Activated CD4-positive, alpha-beta T cell treated with anti-CD3 and anti-CD28 coated beads for 36 hours (primary cell): Measurements from ENCODE around the gene KIF6. TPM values are rescaled to one million over a fixed set of nuclear protein-coding genes. Genes with fewer than 3 reads are reported as not detected.
A peak's percentile ranks its signal among the peaks of the same experiment; 100 is the strongest.

ENCODE experiments used
- ATAC-seq: fragments of 200-7000 bp; cut with Tn5 transposase; one replicate; pipeline ENCODE4 v1.10.0; 2021; ENCODE audit warnings: mild to moderate bottlenecking, moderate library complexity
- CTCF ChIA-PET: fragments of 350-600 bp; sonication (Branson Sonifier 250); formaldehyde crosslinking; loops from one replicate; lab custom pipeline; 2021; ENCODE audit warnings: antibody characterized with exemption; lab: Charles Lee
- POLR2A ChIA-PET: fragments of 350-600 bp; sonication (Branson Sonifier 250); formaldehyde crosslinking; loops from one replicate; lab custom pipeline; 2021; ENCODE audit warnings: antibody characterized with exemption, inconsistent platforms; lab: Charles Lee
- DNase-seq: peaks from one replicate; pipeline ENCODE4 v3.0.0-alpha.2; 2020
- H3K27ac Mint-ChIP-seq: one replicate; pipeline ENCODE4 v1.8.0; 2021; ENCODE audit warnings: mixed read lengths
- H3K27me3 Mint-ChIP-seq: one replicate; pipeline ENCODE4 v1.8.0; 2021; ENCODE audit warnings: mixed read lengths
- H3K36me3 Mint-ChIP-seq: one replicate; pipeline ENCODE4 v1.8.0; 2021; ENCODE audit warnings: low read depth, mixed read lengths
- H3K4me1 Mint-ChIP-seq: one replicate; pipeline ENCODE4 v1.8.0; 2021; ENCODE audit warnings: mixed read lengths
- H3K4me3 Mint-ChIP-seq: one replicate; pipeline ENCODE4 v1.8.0; 2021; ENCODE audit warnings: mild to moderate bottlenecking, moderate library complexity, mixed read lengths
- H3K9me3 Mint-ChIP-seq: one replicate; pipeline ENCODE4 v1.8.0; 2021; ENCODE audit warnings: low read depth, mixed read lengths
- intact Hi-C, 2 experiments: fragments of 100-400 bp; cut with DNase I in 1 of 2; cut with micrococcal nuclease in 1 of 2; formaldehyde crosslinking; loops; one replicate each; pipeline versions ENCODE4 v1.14.2 to v1.15.1; 2022 to 2024; cut with DNase I, micrococcal nuclease
- total RNA-seq, 2 experiments: library from RNA; stranded (reverse); gene quantifications; one replicate each; pipeline ENCODE4 v1.2.3, GENCODE V29; 2021

The KIF6 gene
- total RNA-seq, 2 experiments from 2014 or later = 0.43 to 0.49 TPM

DNA sequence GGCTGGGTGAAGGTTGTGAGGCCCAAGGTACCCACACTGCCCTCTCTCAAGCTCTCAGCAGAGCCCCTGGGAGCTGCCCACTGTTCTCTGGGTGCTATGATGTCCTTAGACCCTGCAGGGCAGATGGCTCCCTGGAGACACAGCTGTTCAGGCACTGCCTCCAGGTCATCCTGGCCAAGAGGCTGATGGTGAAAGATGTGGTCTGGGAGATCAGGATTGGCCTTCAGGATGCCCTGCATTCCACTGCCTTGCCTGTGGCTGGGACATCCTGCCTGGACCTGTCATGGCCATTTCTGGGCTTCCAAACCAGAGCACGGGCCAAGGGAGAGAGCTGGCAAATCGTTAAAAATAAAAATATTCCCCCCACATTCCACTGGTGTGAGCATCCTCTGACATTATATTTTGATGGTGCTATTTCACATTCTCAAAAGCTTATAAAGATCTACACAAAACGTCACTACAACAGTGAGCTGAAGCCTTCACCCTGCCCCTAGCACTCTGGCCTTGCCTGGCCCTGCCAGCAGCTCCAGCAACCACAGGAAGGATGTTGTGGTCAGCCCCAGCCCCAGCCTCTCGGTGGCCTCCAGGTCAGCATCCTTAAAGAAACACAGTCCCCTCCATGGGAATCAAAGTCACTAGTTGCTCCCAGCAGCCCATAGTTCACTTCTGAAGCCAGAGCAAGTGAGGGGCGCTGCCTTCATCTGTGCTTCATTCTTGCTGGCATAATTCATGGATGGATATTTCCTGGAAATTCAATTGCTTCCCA, 389.2 kb downstream of the KIF6 start:
- peaks cover 15% of the 10 kb centered on the region for H3K27me3 Mint-ChIP-seq
- H3K4me1 Mint-ChIP-seq = peaks cover 9% of the 10 kb centered on the region
- DNase-seq = peak; percentile 15
- POLR2A ChIA-PET = no interaction called here
- no peak overlapping the region for H3K27ac Mint-ChIP-seq
- H3K9me3 Mint-ChIP-seq = no peaks in the 10 kb centered on the region
- intact Hi-C loops = no loop called here
- ATAC-seq = no peak
- no peaks in the 10 kb centered on the region for H3K36me3 Mint-ChIP-seq
- H3K4me3 Mint-ChIP-seq = no peak overlapping the region
- CTCF ChIA-PET = interaction anchor here (0.8 kb wide), 2 partner anchors 11 to 716 kb away, joined by 3 read pairs; no protein-coding TSS in a partner anchor

DNA sequence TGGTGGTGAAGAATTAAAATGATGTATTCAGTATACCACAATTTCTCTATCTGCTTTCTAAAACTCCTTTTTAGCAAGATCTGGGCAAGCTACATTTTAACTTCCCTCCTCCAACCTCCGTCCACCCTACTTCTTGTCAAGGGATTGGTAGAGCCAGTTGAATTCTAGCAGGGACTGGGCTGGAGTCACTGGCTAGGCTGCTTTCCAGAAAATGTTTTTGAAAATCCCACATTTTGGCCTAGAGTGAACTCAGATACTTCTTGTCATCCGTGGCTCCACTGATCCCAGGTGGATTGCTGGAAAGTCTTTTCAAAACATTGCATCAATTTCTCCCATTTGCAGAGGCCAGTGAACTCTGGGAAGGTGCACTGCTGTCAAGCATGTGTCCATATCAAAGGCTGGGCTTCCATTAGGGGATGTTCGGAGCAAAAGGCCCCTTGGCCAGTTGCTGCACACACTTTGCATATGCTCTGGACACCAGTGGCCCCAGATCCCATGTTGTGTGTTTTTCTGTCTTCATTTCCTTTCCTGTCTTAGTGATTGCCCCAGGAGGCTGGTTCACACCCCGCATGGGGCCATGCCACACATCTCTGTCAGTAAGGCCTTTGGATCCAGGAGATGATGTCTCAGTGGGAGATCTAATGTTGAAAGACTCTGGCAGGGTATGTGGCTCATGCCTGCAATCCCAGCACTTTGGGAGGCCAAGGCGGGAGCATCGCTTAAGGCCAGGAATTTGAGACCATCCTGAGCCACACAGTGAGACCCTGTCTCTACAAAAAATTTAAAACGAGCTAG, 391.4 kb downstream of the KIF6 start:
- H3K36me3 Mint-ChIP-seq = no peaks in the 10 kb centered on the region
- intact Hi-C loops = no loop called here
- CTCF ChIA-PET = interaction anchor here (1.2 kb wide), 1 partner anchor 13 kb away, joined by 3 read pairs; no protein-coding TSS in a partner anchor

DNA sequence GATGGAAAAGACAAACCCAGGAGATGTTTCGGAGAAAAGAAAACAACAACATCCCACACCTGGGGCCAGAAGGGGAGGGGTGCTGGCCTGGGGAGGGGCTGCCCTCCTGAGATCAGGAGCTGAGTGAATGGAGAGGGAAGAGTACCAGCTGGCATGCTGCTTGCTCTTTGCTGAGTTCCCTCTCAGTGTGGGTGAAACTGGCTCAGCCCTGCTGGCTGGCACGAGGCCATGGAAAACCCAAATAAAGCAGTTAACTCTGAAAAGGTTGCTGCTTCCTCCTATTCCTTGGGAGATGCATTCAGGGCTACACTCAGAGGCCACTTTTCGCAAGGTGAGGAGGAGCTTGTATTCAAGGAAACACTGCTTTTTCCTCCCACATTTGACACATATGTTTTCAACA, 394.7 kb downstream of the KIF6 start:
- ChIA-PET CTCF (interaction anchor here (0.6 kb wide), 1 partner anchor 54 kb away, joined by 3 read pairs; no protein-coding TSS in a partner anchor), POLR2A (interaction anchor here (0.6 kb wide), 1 partner anchor 545 kb away, joined by 3 read pairs; no protein-coding TSS in a partner anchor)
- peaks cover 7% of the 10 kb centered on the region for H3K27me3 Mint-ChIP-seq
- no peak overlapping the region for H3K27ac Mint-ChIP-seq
- H3K4me3 Mint-ChIP-seq = no peak overlapping the region
- no peaks in the 10 kb centered on the region for H3K36me3 Mint-ChIP-seq
- no peaks in the 10 kb centered on the region for H3K4me1 Mint-ChIP-seq
- DNase-seq = no peak
- H3K9me3 Mint-ChIP-seq = no peaks in the 10 kb centered on the region
- intact Hi-C loops = no loop called here
- no peak for ATAC-seq

More for the DNA sequence above, 391.4 kb downstream of the KIF6 start:
- Mint-ChIP-seq H3K4me3 (no peak overlapping the region), H3K9me3 (no peaks in the 10 kb centered on the region), H3K4me1 (peaks cover 9% of the 10 kb centered on the region), H3K27ac (no peak overlapping the region), H3K27me3 (peaks cover 16% of the 10 kb centered on the region)
- no peak for ATAC-seq
- POLR2A ChIA-PET = no interaction called here
- no peak for DNase-seq

DNA sequence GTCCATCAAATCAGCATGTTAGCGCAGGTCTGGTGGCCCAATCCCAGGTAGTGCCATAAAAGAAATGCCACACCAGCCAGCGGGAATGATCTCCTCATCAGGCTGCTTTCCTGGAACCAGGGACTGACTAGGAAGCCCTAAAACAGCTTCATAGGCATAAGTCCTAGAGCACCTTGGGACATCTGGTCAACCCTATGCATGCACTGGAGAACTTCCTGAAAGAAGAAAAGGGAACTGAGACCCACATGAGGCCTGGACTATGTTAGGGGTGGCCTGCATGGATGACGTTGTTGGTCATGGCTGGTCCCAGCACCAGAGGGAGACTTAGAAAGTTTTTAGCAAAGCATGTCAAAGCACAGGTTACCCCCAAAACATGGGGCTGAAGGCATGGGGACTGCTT, 395.2 kb downstream of the KIF6 start:
- CTCF ChIA-PET = interaction anchor here (0.6 kb wide), 1 partner anchor 372 kb away, joined by 3 read pairs; no protein-coding TSS in a partner anchor
- H3K27ac Mint-ChIP-seq = no peak overlapping the region
- H3K4me3 Mint-ChIP-seq = no peak overlapping the region
- intact Hi-C loops = no loop called here
- H3K4me1 Mint-ChIP-seq = no peaks in the 10 kb centered on the region
- no peaks in the 10 kb centered on the region for H3K36me3 Mint-ChIP-seq
- H3K9me3 Mint-ChIP-seq = no peaks in the 10 kb centered on the region
- ATAC-seq (no peak), DNase-seq (no peak)
- POLR2A ChIA-PET = no interaction called here
- H3K27me3 Mint-ChIP-seq = peaks cover 7% of the 10 kb centered on the region

DNA sequence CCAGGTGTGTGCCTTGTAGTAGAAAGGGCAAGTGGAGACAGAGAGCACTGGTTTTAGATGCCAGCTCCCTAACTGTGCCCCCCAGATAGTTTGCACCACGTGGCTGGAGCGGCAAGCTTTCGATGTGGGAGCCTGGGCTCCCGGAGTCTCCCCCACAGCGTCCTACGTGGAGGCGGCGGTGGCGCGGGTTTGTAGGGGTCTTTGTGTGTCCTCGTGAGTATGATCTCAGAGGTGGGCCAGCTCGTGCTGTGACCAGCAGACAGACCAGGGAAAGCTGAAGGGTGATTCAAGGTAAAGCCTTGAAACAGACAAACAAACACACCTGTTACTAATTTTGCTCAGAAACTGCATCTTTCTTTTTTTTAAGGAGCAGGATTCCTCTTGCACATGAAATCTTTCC, 397.1 kb downstream of the KIF6 start:
- ATAC-seq (no peak), DNase-seq (no peak)
- no peaks in the 10 kb centered on the region for H3K4me1 Mint-ChIP-seq
- no peak overlapping the region for H3K4me3 Mint-ChIP-seq
- CTCF ChIA-PET = interaction anchor here (1.1 kb wide), 1 partner anchor 23 kb away, joined by 3 read pairs; no protein-coding TSS in a partner anchor
- no peaks in the 10 kb centered on the region for H3K36me3 Mint-ChIP-seq
- POLR2A ChIA-PET = no interaction called here
- H3K9me3 Mint-ChIP-seq = no peaks in the 10 kb centered on the region
- H3K27me3 Mint-ChIP-seq = peaks cover 7% of the 10 kb centered on the region
- H3K27ac Mint-ChIP-seq = no peak overlapping the region
- intact Hi-C loops = no loop called here

DNA sequence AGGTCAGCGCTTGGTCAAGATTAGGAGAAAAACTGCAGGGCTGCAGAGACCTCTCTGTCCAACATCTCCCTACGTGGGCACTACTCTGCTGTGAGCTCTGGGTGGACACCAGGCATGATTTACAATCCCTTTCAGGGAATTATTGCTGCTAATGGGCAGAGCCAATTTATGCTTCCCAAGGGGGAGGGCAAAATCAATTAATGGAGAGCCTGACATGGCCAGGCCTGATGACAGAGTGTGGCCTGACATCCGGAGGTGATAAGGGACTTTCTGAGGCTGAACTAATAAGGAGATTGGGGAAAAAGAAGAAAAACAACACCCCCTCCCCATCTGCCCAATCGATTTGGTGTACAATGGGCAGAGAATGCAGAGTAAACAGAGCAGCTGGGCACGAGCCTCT, 397.7 kb downstream of the KIF6 start:
- POLR2A ChIA-PET = no interaction called here
- no peak overlapping the region for H3K4me3 Mint-ChIP-seq

DNA sequence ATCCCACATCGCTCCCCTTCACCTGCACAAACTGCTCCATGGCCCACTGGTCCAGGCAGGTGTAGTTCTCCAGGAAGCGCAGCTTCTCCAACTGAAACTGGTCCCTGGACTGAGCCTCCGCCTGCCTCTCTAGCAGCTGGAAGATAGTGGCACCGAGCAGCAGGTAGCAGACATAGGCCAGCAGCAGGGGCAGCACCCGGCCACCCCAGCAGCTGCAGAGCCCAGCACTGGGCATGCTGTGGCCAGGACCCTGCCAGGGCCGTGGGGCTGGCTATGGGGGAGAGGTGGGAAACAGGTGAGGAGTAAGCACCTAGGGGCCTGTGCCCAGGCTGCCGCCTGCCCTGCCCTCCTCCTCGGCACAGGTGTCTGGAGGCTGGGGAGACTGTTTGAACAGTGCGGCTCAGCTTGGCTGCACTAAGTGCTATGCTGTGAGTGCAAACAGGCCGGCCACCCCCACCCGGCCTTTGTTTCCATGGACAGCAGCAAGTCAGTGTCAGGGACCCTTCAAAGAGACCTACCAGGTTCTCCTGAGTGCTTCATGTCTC, 402.8 kb downstream of the KIF6 start, which contains the start of gene KCNK16:
TSS of gene KCNK16 (minus strand) at position 397 of the 545 bp plus-strand sequence. CDS start at position 235, 162 bp downstream.
- Mint-ChIP-seq H3K27ac (no peak within 1 kb of the TSS), H3K9me3 (no peaks in the 10 kb centered on the region), H3K4me1 (no peaks in the 10 kb centered on the region), H3K4me3 (no peak within 1 kb of the TSS), H3K27me3 (peaks cover 3% of the 10 kb centered on the region), H3K36me3 (no peaks in the 10 kb centered on the region)
- ChIA-PET CTCF (interaction anchor here (0.6 to 1.0 kb wide), 2 partner anchors 19 to 169 kb away, joined by 3 read pairs; no protein-coding TSS in a partner anchor), POLR2A (interaction anchor here (0.6 kb wide), 1 partner anchor 1105 kb away, joined by 4 read pairs; no protein-coding TSS in a partner anchor)
- DNase-seq (no peak), ATAC-seq (no peak)
- intact Hi-C loops = no loop called here

More for the DNA sequence above, 397.7 kb downstream of the KIF6 start:
- no peaks in the 10 kb centered on the region for H3K4me1 Mint-ChIP-seq
- CTCF ChIA-PET = interaction anchor here (0.6 to 1.1 kb wide), 2 partner anchors 23 to 455 kb away, joined by 3 read pairs; no protein-coding TSS in a partner anchor
- no peaks in the 10 kb centered on the region for H3K36me3 Mint-ChIP-seq
- intact Hi-C loops = no loop called here
- no peak for ATAC-seq
- no peaks in the 10 kb centered on the region for H3K9me3 Mint-ChIP-seq
- H3K27ac Mint-ChIP-seq = no peak overlapping the region
- H3K27me3 Mint-ChIP-seq = peaks cover 7% of the 10 kb centered on the region
- DNase-seq = no peak

DNA sequence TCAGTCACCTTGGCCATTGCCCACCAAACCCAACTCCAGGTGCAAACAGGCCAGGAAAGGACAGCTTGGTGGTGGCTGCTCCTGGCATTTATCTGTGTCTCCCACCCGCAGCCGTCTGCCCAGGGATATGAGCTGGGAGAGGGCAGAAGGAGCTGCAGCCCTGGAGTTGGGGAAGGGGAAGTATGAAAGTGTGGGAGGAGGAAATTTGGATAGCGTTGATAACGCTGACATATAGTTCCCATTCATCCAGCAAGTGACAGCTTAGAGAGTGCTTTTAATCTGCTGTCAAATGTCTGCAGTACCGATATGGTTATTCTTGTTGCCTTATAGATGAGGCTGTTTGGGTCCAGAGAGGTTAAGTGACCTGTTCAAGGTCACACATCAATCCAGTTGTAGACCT, 403.4 kb downstream of the KIF6 start:
- DNase-seq (no peak), ATAC-seq (no peak)
- Mint-ChIP-seq H3K9me3 (no peaks in the 10 kb centered on the region), H3K27ac (no peak overlapping the region), H3K36me3 (no peaks in the 10 kb centered on the region), H3K27me3 (peaks cover 7% of the 10 kb centered on the region), H3K4me1 (no peaks in the 10 kb centered on the region), H3K4me3 (no peak overlapping the region)
- POLR2A ChIA-PET = interaction anchor here (0.6 kb wide), 1 partner anchor 1105 kb away, joined by 4 read pairs; no protein-coding TSS in a partner anchor
- CTCF ChIA-PET = interaction anchor here (0.6 to 1.0 kb wide), 3 partner anchors 18 to 1717 kb away, joined by 3 read pairs; no protein-coding TSS in a partner anchor
- intact Hi-C loops = no loop called here

DNA sequence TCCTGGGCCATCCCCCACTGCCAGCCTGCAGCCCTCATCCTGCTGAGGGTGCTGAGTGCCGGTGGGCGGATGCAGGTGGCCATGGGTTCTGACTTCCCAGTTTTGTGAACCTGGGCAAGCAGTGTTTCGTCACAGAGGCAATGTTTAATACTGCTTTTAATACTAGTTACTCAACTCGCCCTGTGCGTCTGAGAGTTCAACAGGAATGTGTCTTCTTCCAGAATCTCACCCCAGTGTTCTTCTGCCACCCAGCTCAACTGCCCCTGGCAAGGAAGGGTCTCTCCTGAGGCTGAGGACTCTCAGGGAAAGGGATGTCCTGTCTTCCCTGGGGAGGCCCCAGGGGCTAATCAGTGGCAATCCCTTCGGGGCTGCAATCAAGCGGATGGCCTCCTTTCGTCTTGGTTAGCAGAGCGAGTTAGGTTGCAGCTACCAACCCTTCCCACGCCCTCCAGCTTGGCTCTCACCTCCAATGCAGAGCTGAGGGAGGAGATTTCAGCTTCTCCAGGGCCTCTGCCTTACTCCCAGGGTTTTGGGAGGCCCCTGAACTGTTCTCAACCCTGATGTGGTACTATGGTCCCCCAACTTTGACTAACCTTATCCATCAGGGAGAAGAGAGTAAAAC, 404.7 kb downstream of the KIF6 start:
- no peaks in the 10 kb centered on the region for H3K4me1 Mint-ChIP-seq
- ChIA-PET CTCF (no interaction called here), POLR2A (no interaction called here)
- ATAC-seq (no peak), DNase-seq (no peak)
- H3K4me3 Mint-ChIP-seq = no peak overlapping the region
- peaks cover 14% of the 10 kb centered on the region for H3K27me3 Mint-ChIP-seq
- H3K9me3 Mint-ChIP-seq = no peaks in the 10 kb centered on the region
- H3K27ac Mint-ChIP-seq = no peak overlapping the region
- intact Hi-C loops = no loop called here
- no peaks in the 10 kb centered on the region for H3K36me3 Mint-ChIP-seq

DNA sequence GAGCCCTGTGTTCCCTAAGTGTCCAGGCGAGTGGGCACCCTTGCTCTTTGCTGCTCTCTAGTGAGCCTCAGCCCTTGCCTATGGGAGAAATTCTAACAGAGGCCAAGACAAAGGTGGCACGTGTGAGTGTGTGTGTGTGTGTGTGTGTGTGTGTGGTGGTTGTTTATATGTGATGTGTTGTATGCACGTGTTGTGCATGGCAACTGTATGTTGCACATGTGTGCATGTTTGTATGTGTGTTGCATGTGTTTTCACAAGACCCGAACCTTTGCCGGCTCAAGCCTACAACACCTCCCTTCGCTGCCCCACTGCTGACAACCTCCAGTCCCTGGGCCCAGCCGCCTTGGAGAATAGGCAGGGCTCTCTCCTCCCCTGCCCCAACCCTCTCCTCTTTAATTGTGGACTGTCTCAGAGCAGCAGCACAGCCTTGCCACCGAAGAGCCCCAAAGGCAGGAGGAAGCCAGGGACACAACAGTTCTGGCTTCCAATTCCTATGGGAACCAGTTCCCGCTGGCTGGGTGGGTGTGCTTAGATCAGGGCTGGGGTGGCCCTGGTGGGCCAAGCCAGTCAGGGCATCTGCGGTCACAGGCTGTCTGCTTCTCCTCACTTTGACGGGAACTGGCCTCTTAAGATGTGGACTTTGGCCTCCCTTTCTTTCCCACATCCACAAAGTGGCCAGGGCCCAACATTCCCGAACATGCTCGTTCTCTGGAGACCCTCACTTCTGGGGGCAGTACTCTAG, 405.4 kb downstream of the KIF6 start:
- Mint-ChIP-seq H3K4me3 (no peak overlapping the region), H3K27me3 (peaks cover 21% of the 10 kb centered on the region), H3K36me3 (no peaks in the 10 kb centered on the region), H3K9me3 (no peaks in the 10 kb centered on the region), H3K4me1 (no peaks in the 10 kb centered on the region), H3K27ac (no peak overlapping the region)
- intact Hi-C loops = no loop called here
- ATAC-seq = no peak
- CTCF ChIA-PET = interaction anchor here (0.8 kb wide), 1 partner anchor 10 kb away, joined by 3 read pairs; no protein-coding TSS in a partner anchor
- POLR2A ChIA-PET = no interaction called here
- no peak for DNase-seq
